HFFc6 (cell line): ENCODE results near the gene TTYH2. TPM values are rescaled to one million over a fixed set of nuclear protein-coding genes. Genes with fewer than 3 reads are reported as not detected.
A peak's percentile ranks its signal among the peaks of the same experiment; 100 is the strongest.

ENCODE experiments used
- DNase-seq: peaks from one replicate; pipeline ENCODE4 v3.0.0-alpha.2; 2018
- H3K27ac Mint-ChIP-seq: 2 replicates; pipeline ENCODE4 v1.8.0; 2020; ENCODE audit warnings: mild to moderate bottlenecking, mixed read lengths
- H3K27me3 Mint-ChIP-seq: 2 replicates; pipeline ENCODE4 v1.8.0; 2021; ENCODE audit warnings: mild to moderate bottlenecking, moderate library complexity, mixed read lengths; ENCODE audit not compliant: insufficient read depth
- H3K36me3 Mint-ChIP-seq: 2 replicates; pipeline ENCODE4 v1.8.0; 2021; ENCODE audit warnings: low read depth, mixed read lengths
- H3K4me1 Mint-ChIP-seq: 2 replicates; pipeline ENCODE4 v1.8.0; 2020; ENCODE audit warnings: low read depth, mixed read lengths
- H3K4me3 Mint-ChIP-seq: 2 replicates; pipeline ENCODE4 v1.8.0; 2020; ENCODE audit warnings: mild to moderate bottlenecking, moderate library complexity, mixed read lengths
- H3K9me3 Mint-ChIP-seq: 2 replicates; pipeline ENCODE4 v1.8.0; 2020; ENCODE audit warnings: mild to moderate bottlenecking, mixed read lengths
- CTCF ChIP-seq: fragments of 200-600 bp; sonication (generic); IDR thresholded peaks from 2 replicates; pipeline ENCODE4 v1.5.0; 2021; ENCODE audit warnings: antibody characterized with exemption, mild to moderate bottlenecking
- long read RNA-seq: library from polyadenylated mRNA; unstranded; transcript quantifications from one replicate; pipeline ENCODE4 v2.0.0, GENCODE V29; 2019
- total RNA-seq, 6 experiments: library from RNA; stranded (reverse); fragmentation: NEBNext Ultra II Directional; extraction: Animal tissue kit (Norgen Biotek cat#: 25700); gene quantifications; 2 replicates in 1 of 6; 3 replicates in 5 of 6; pipeline ENCODE4 v1.2.3, GENCODE V29; 2021

The TTYH2 gene
- 1 to 10 TPM; 1.2 to 2.7 (median 1.9) TPM for total RNA-seq
- long read RNA-seq, partial matches to known transcripts = 1 of 2 reads
- long read RNA-seq, other reads (novel, unspliced or antisense) = 0 of 2 reads

- DNase-seq = peak; percentile 86
- Mint-ChIP-seq H3K27ac (peak within 1 kb of the TSS; percentile 83), H3K36me3 (peaks cover 26% of the 10 kb centered on the region), H3K4me1 (peaks cover 50% of the 10 kb centered on the region), H3K9me3 (no peaks in the 10 kb centered on the region), H3K27me3 (peaks cover 27% of the 10 kb centered on the region), H3K4me3 (peak within 1 kb of the TSS; percentile 91)
- TF ChIP-seq CTCF = peak; percentile 60
These were observed at the start of gene TTYH2 for GRCh38 chr17:74212913-74213791. TSS of gene TTYH2 (plus strand) at chr17:74213571. CDS start at chr17:74213588, 17 bp downstream.

GRCh38 chr17:74163836-74164235 lies 49.5 kb upstream of the TTYH2 start:
- Mint-ChIP-seq H3K9me3 (peaks cover 20% of the 10 kb centered on the region; the same call in 1 of the 2 replicates), H3K4me3 (no peak overlapping the region), H3K4me1 (no peaks in the 10 kb centered on the region), H3K27me3 (no peaks in the 10 kb centered on the region; the same call in 1 of the 2 replicates), H3K36me3 (no peaks in the 10 kb centered on the region), H3K27ac (no peak overlapping the region)
- TF ChIP-seq CTCF = no peak
- no peak for DNase-seq

- no peaks in the 10 kb centered on the region for H3K4me1 Mint-ChIP-seq
- H3K9me3 Mint-ChIP-seq = peaks cover 14% of the 10 kb centered on the region; the same call in 1 of the 2 replicates
- H3K27me3 Mint-ChIP-seq = no peaks in the 10 kb centered on the region; the same call in 1 of the 2 replicates
- no peak overlapping the region for H3K27ac Mint-ChIP-seq
- DNase-seq = no peak
- H3K4me3 Mint-ChIP-seq = no peak overlapping the region
- H3K36me3 Mint-ChIP-seq = no peaks in the 10 kb centered on the region
- TF ChIP-seq CTCF = no peak
These were observed 48.8 kb upstream of the TTYH2 start for GRCh38 chr17:74164446-74165045.

- DNase-seq = no peak
- peaks cover 10% of the 10 kb centered on the region; the same call in 1 of the 2 replicates for H3K9me3 Mint-ChIP-seq
- no peak for TF ChIP-seq CTCF
- H3K4me1 Mint-ChIP-seq = no peaks in the 10 kb centered on the region
- no peak overlapping the region for H3K27ac Mint-ChIP-seq
- H3K36me3 Mint-ChIP-seq = no peaks in the 10 kb centered on the region
- no peak overlapping the region for H3K4me3 Mint-ChIP-seq
- no peaks in the 10 kb centered on the region; the same call in 1 of the 2 replicates for H3K27me3 Mint-ChIP-seq
These were observed 47.5 kb upstream of the TTYH2 start for GRCh38 chr17:74165797-74166365.

GRCh38 chr17:74170924-74171323 lies 42.4 kb upstream of the TTYH2 start:
- no peak overlapping the region for H3K4me3 Mint-ChIP-seq
- no peak overlapping the region for H3K27ac Mint-ChIP-seq
- TF ChIP-seq CTCF = no peak
- no peaks in the 10 kb centered on the region for H3K36me3 Mint-ChIP-seq
- no peaks in the 10 kb centered on the region for H3K9me3 Mint-ChIP-seq
- peaks cover 4% of the 10 kb centered on the region for H3K27me3 Mint-ChIP-seq
- DNase-seq = no peak
- H3K4me1 Mint-ChIP-seq = no peaks in the 10 kb centered on the region
